ENCODE results near the gene HCFC2. TPM values are rescaled to one million over a fixed set of nuclear protein-coding genes. Genes with fewer than 3 reads are reported as not detected.

Gene HCFC2
- polyA plus RNA-seq, 1 of the 3 experiments (the other 2 are of a cell fraction): 5.2 TPM

GRCh38 chr12:104122298-104122697, 58.0 kb downstream of the HCFC2 start (continued):
- no peak for TF ChIP-seq CTCF (IDR thresholded peaks at IDR 0.05)
- no peak for TF ChIP-seq GATA2 (CRISPR knock-in tag; IDR thresholded peaks at IDR 0.05)
- no peak for TF ChIP-seq FOXJ3 (CRISPR knock-in tag; IDR thresholded peaks at IDR 0.05)

GRCh38 chr12:104126548-104126947, 62.2 kb downstream of the HCFC2 start:
- ChIA-PET POLR2A (no interaction called here), CTCF (interaction anchor here (1.1 to 2.3 kb wide), 3 partner anchors 18 to 248 kb away, joined by 3 to 9 read pairs (median 4); no protein-coding TSS in a partner anchor)
- Histone ChIP-seq H3K9me3 (no peaks in the 10 kb centered on the region), H3K4me1 (ENCODE audit: control insufficient read depth in 1 of 2, insufficient read depth in 2 of 2, low read depth in 1 of 2, low read length in 1 of 2) (peaks cover 8 to 13% of the 10 kb centered on the region in 2 experiments; a peak in 3 of 4 replicates), H3K79me2 (ENCODE audit: insufficient read depth) (peaks cover 25% of the 10 kb centered on the region), H3K27me3 (ENCODE audit: insufficient read depth) (no peaks in the 10 kb centered on the region), H3K4me2 (no peak overlapping the region), H3K9me2 (no peaks in the 10 kb centered on the region), H3K4me3 (ENCODE audit: low read depth in 2 of 2, low read length in 1 of 2) (no peak overlapping the region), H3K27ac (ENCODE audit: low read depth in 2 of 2, low read length in 1 of 2) (no peak overlapping the region), H4K20me1 (ENCODE audit: insufficient read depth) (no peaks in the 10 kb centered on the region), H3F3A (replicated peaks; ENCODE audit: insufficient read depth) (peaks cover 14% of the 10 kb centered on the region), H3K36me3 (replicated peaks in 1 of 2; ENCODE audit: control insufficient read depth in 1 of 2, insufficient read depth in 2 of 2, low read length in 1 of 2) (peaks cover 58 to 71% of the 10 kb centered on the region in 2 experiments), H2AFZ (ENCODE audit: low read depth) (no peak overlapping the region), H3K9ac (no peak overlapping the region)
- no peak for TF ChIP-seq POLR2AphosphoS5 (IDR thresholded peaks at IDR 0.05; ENCODE audit: low read depth, low read length)
- TF ChIP-seq USF1 (IDR thresholded peaks at IDR 0.05; ENCODE audit: borderline replicate concordance, low read depth): no peak
- no peak for TF ChIP-seq FOSL2 (IDR thresholded peaks at IDR 0.05; ENCODE audit: borderline replicate concordance, low read depth)
- TF ChIP-seq EP300 (IDR thresholded peaks at IDR 0.05; ENCODE audit: borderline replicate concordance in 1 of 2, low read depth in 1 of 2, low read length in 1 of 2): no peak
- TF ChIP-seq GABPA (IDR thresholded peaks at IDR 0.05; ENCODE audit: low read depth): no peak
- no peak for TF ChIP-seq NRF1 (IDR thresholded peaks at IDR 0.05; ENCODE audit: low read depth, low read length)
- TF ChIP-seq PBX3 (IDR thresholded peaks at IDR 0.05): no peak
- no peak for TF ChIP-seq MXI1 (IDR thresholded peaks at IDR 0.05; ENCODE audit: low read depth, low read length)
- no peak for TF ChIP-seq ELF1 (IDR thresholded peaks at IDR 0.05)
- TF ChIP-seq TEAD4 (IDR thresholded peaks at IDR 0.05; ENCODE audit: borderline replicate concordance, insufficient read depth): no peak
- TF ChIP-seq SMC3 (IDR thresholded peaks at IDR 0.05; ENCODE audit: low read depth, low read length): no peak
- no peak for TF ChIP-seq EZH2phosphoT487 (IDR thresholded peaks at IDR 0.05; ENCODE audit: borderline replicate concordance, low read depth)
- no peak for TF ChIP-seq FOXM1 (IDR thresholded peaks at IDR 0.05; ENCODE audit: low read depth)
- TF ChIP-seq GATA2 (CRISPR knock-in tag; IDR thresholded peaks at IDR 0.05): no peak
- TF ChIP-seq IRF3 (IDR thresholded peaks at IDR 0.05; ENCODE audit: low read depth, low read length): no peak
- TF ChIP-seq CHD2 (IDR thresholded peaks at IDR 0.05; ENCODE audit: low read length, partially characterized antibody): no peak
- no peak for TF ChIP-seq TAF1 (IDR thresholded peaks at IDR 0.05; ENCODE audit: borderline replicate concordance, low read depth, low read length)
- no peak for TF ChIP-seq MAX (IDR thresholded peaks at IDR 0.05; ENCODE audit: low read depth)
- no peak for TF ChIP-seq TCF12 (IDR thresholded peaks at IDR 0.05)
- no peak for TF ChIP-seq NFIC (IDR thresholded peaks at IDR 0.05; ENCODE audit: borderline replicate concordance)
- no peak for DNase-seq
- WGBS (ENCODE audit: low lambda C conversion rate): 96% methylated on average over 3 of the region's 3 CpGs
